Urinary bladder (tissue), 4 donors: Measurements from ENCODE around the gene SEMA3G. TPM values are rescaled to one million over a fixed set of nuclear protein-coding genes. Genes with fewer than 3 reads are reported as not detected.

Experiments used
- DNase-seq: peaks from one replicate; pipeline ENCODE4 v3.0.0-alpha.2; 2015; ENCODE audit errors: extremely low spot score
- H3K27ac ChIP-seq: one replicate; pipeline ENCODE4 v1.5.1; 2013; ENCODE audit warnings: low read depth, mild to moderate bottlenecking, moderate library complexity
- H3K36me3 ChIP-seq: one replicate; pipeline ENCODE4 v1.6.1; 2013; ENCODE audit warnings: mild to moderate bottlenecking, moderate library complexity; ENCODE audit not compliant: insufficient read depth
- H3K4me1 ChIP-seq: one replicate; pipeline ENCODE4 v1.6.1; 2013; ENCODE audit warnings: mild to moderate bottlenecking, moderate library complexity; ENCODE audit not compliant: insufficient read depth
- H3K4me3 ChIP-seq: one replicate; pipeline ENCODE4 v1.5.1; 2013; ENCODE audit warnings: low read depth, low read length
- WGBS: extraction: QIAGEN DNeasy Blood & Tissue Kit; methylation state at CpG from one replicate; pipeline ENCODE4 v1.1.7; 2013; 5-methylcytosine and 5-hydroxymethylcytosine counted together
- polyA plus RNA-seq: library from polyadenylated mRNA; stranded (reverse); fragments of 200-250 nt; gene quantifications from one replicate; pipeline ENCODE4 v1.2.3, GENCODE V29; 2013
- total RNA-seq: library from RNA; depleted of rRNA; stranded (reverse); fragments of >200 nt; gene quantifications from one replicate; pipeline ENCODE4 v1.2.3, GENCODE V29; 2014
- donor health status: healthy with polysubstance abuse.
- donor health status: healthy.

Gene SEMA3G
- total and polyA plus RNA-seq, 2 donors, result 7.6 to 28.5 TPM

GRCh38 chr3:52453496-52454249, 8.8 kb upstream of the SEMA3G start, which contains the start of gene TNNC1:
Gene TNNC1 (minus strand): TSS chr3:52454041. CDS start chr3:52454015, 26 bp downstream.
- H3K4me3 ChIP-seq, result peak within 1 kb of the TSS; percentile 97
- 63% methylated on average over 16 of the region's 16 CpGs for WGBS
- no peak for DNase-seq
- H3K4me1 ChIP-seq, result no peaks in the 10 kb centered on the region
- no peaks in the 10 kb centered on the region for H3K36me3 ChIP-seq
- H3K27ac ChIP-seq, result peak within 1 kb of the TSS; percentile 93

GRCh38 chr3:52452570-52453221, 7.8 kb upstream of the SEMA3G start:
- no peak for DNase-seq
- no peaks in the 10 kb centered on the region for H3K4me1 ChIP-seq
- WGBS, result 76% methylated on average over 11 of the region's 11 CpGs
- H3K36me3 ChIP-seq, result no peaks in the 10 kb centered on the region
- no peak overlapping the region for H3K27ac ChIP-seq
- no peak overlapping the region for H3K4me3 ChIP-seq

GRCh38 chr3:52452126-52452525, 7.2 kb upstream of the SEMA3G start:
- no peak for DNase-seq
- Histone ChIP-seq H3K36me3 (no peaks in the 10 kb centered on the region), H3K4me3 (no peak overlapping the region), H3K4me1 (no peaks in the 10 kb centered on the region), H3K27ac (no peak overlapping the region)
- 95% methylated on average over 6 of the region's 6 CpGs for WGBS

GRCh38 chr3:52451237-52452083, 6.6 kb upstream of the SEMA3G start:
- no peak for DNase-seq
- Histone ChIP-seq H3K27ac (no peak overlapping the region), H3K4me1 (no peaks in the 10 kb centered on the region), H3K4me3 (no peak overlapping the region), H3K36me3 (no peaks in the 10 kb centered on the region)
- WGBS, result 82% methylated on average over 24 of the region's 24 CpGs

GRCh38 chr3:52450489-52451236, 5.8 kb upstream of the SEMA3G start:
- DNase-seq, result no peak
- Histone ChIP-seq H3K36me3 (no peaks in the 10 kb centered on the region), H3K27ac (no peak overlapping the region), H3K4me3 (no peak overlapping the region), H3K4me1 (no peaks in the 10 kb centered on the region)
- WGBS, result 87% methylated on average over 11 of the region's 11 CpGs

- H3K4me3 ChIP-seq, result no peak overlapping the region
- DNase-seq, result no peak
- WGBS, result 71% methylated on average over 12 of the region's 12 CpGs
- no peak overlapping the region for H3K27ac ChIP-seq
- H3K4me1 ChIP-seq, result no peaks in the 10 kb centered on the region
- H3K36me3 ChIP-seq, result no peaks in the 10 kb centered on the region
Measured at GRCh38 chr3:52447512-52448355, 2.8 kb upstream of the SEMA3G start.

- Histone ChIP-seq H3K36me3 (no peaks in the 10 kb centered on the region), H3K27ac (no peak overlapping the region), H3K4me3 (no peak overlapping the region), H3K4me1 (no peaks in the 10 kb centered on the region)
- 36% methylated on average over 13 of the region's 13 CpGs for WGBS
- DNase-seq, result no peak
Measured at GRCh38 chr3:52446631-52447511, 2.0 kb upstream of the SEMA3G start.

- H3K27ac ChIP-seq, result no peak overlapping the region
- no peak for DNase-seq
- WGBS, result 89% methylated on average over 4 of the region's 4 CpGs
- H3K4me1 ChIP-seq, result no peaks in the 10 kb centered on the region
- no peak overlapping the region for H3K4me3 ChIP-seq
- H3K36me3 ChIP-seq, result no peaks in the 10 kb centered on the region
Measured at GRCh38 chr3:52446042-52446441, 1.1 kb upstream of the SEMA3G start.

- DNase-seq, result no peak
- Histone ChIP-seq H3K27ac (no peak overlapping the region), H3K36me3 (no peaks in the 10 kb centered on the region), H3K4me3 (no peak overlapping the region), H3K4me1 (no peaks in the 10 kb centered on the region)
- WGBS, result 86% methylated on average over 25 of the region's 25 CpGs
Measured at GRCh38 chr3:52443791-52444687, 864 bp downstream of the SEMA3G start.

- WGBS, result 90% methylated on average over 8 of the region's 8 CpGs
- Histone ChIP-seq H3K27ac (no peak overlapping the region), H3K36me3 (no peaks in the 10 kb centered on the region), H3K4me1 (no peaks in the 10 kb centered on the region), H3K4me3 (no peak overlapping the region)
- DNase-seq, result no peak
Measured at GRCh38 chr3:52443268-52443610, 1.7 kb downstream of the SEMA3G start.
